B cell (primary cell): ENCODE results near the gene SERINC5.

Experiments used
- EZH2 ChIP-seq: IDR thresholded peaks from 2 replicates; pipeline ENCODE4 v1.6.1; 2012; ENCODE audit warnings: borderline replicate concordance, low read depth, mild to moderate bottlenecking, moderate library complexity, low read length; ENCODE audit not compliant: insufficient read depth, poor library complexity, severe bottlenecking
- TF ChIP-seq, protein P1 (sequence below): fragments of 200-600 bp; IDR thresholded peaks from one replicate; pipeline ENCODE4 v1.8.0; 2022; ENCODE audit warnings: antibody characterized with exemption, mild to moderate bottlenecking

DNA sequence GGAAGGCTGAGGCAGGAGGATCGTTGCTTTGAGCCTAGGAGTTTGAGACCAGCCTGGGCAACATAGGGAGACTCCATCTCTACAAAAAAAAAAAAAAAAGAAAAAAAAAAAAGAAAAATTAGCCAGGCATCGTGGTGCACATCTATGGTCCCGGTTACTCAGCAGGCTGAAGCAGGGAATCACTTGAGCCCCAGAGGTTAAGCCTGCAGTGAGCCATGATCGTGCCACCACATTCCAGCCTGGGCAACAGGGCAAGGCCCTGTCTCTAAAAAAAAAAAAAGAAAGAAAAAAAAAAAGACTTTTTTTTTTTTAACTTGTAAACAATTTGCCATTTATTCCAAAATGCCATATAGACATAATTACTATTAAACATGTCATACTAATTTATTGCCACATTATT, 64.5 kb downstream of the SERINC5 start:
- TF ChIP-seq, protein P1, sequence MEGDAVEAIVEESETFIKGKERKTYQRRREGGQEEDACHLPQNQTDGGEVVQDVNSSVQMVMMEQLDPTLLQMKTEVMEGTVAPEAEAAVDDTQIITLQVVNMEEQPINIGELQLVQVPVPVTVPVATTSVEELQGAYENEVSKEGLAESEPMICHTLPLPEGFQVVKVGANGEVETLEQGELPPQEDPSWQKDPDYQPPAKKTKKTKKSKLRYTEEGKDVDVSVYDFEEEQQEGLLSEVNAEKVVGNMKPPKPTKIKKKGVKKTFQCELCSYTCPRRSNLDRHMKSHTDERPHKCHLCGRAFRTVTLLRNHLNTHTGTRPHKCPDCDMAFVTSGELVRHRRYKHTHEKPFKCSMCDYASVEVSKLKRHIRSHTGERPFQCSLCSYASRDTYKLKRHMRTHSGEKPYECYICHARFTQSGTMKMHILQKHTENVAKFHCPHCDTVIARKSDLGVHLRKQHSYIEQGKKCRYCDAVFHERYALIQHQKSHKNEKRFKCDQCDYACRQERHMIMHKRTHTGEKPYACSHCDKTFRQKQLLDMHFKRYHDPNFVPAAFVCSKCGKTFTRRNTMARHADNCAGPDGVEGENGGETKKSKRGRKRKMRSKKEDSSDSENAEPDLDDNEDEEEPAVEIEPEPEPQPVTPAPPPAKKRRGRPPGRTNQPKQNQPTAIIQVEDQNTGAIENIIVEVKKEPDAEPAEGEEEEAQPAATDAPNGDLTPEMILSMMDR, result no peak
- no peak for TF ChIP-seq EZH2
